Inflammatory macrophage (primary cell): ENCODE results near the gene PREP.

ENCODE experiments used
- DNase-seq, 2 donors: peaks; one replicate each; pipeline ENCODE4 v3.0.0-alpha.2; 2020 to 2022

Gene PREP

GRCh38 chr6:105391705-105392104 is 11.2 kb downstream of the PREP start:
- no peak for DNase-seq

- no peak for DNase-seq
Measured at GRCh38 chr6:105389543-105389942, 13.3 kb downstream of the PREP start.

- DNase-seq = peak; percentile 4 to 5
Measured at GRCh38 chr6:105388392-105388791, 14.5 kb downstream of the PREP start.

- no peak for DNase-seq
Measured at GRCh38 chr6:105384004-105384403, 18.9 kb downstream of the PREP start.

- no peak for DNase-seq
Measured at GRCh38 chr6:105382958-105383357, 19.9 kb downstream of the PREP start.

GRCh38 chr6:105382496-105382895 is 20.4 kb downstream of the PREP start:
- no peak for DNase-seq

GRCh38 chr6:105380634-105381033 is 22.2 kb downstream of the PREP start:
- DNase-seq = no peak

- DNase-seq = no peak
Measured at GRCh38 chr6:105375797-105376196, 27.1 kb downstream of the PREP start.

- DNase-seq = no peak
Measured at GRCh38 chr6:105374010-105374420, 28.9 kb downstream of the PREP start.

GRCh38 chr6:105373481-105373880 is 29.4 kb downstream of the PREP start:
- DNase-seq = no peak

- no peak for DNase-seq
Measured at GRCh38 chr6:105372849-105373182, 30.1 kb downstream of the PREP start.

GRCh38 chr6:105372142-105372848 is 30.6 kb downstream of the PREP start:
- DNase-seq = no peak

GRCh38 chr6:105370351-105370750 is 32.5 kb downstream of the PREP start:
- no peak for DNase-seq

- DNase-seq = no peak
Measured at GRCh38 chr6:105369145-105369544, 33.7 kb downstream of the PREP start.

GRCh38 chr6:105364243-105364642 is 38.6 kb downstream of the PREP start:
- DNase-seq = peak; percentile 49 to 70

GRCh38 chr6:105363100-105363754 is 39.7 kb downstream of the PREP start:
- no peak for DNase-seq

GRCh38 chr6:105359419-105360370 is 43.2 kb downstream of the PREP start:
- DNase-seq = no peak

GRCh38 chr6:105357165-105357564 is 45.7 kb downstream of the PREP start:
- DNase-seq = no peak

- no peak for DNase-seq
Measured at GRCh38 chr6:105352037-105352617, 50.8 kb downstream of the PREP start.

- DNase-seq = no peak
Measured at GRCh38 chr6:105348897-105349296, 54.0 kb downstream of the PREP start.

GRCh38 chr6:105346052-105346451 is 56.8 kb downstream of the PREP start:
- no peak for DNase-seq

GRCh38 chr6:105345506-105345905 is 57.4 kb downstream of the PREP start:
- DNase-seq = no peak

- DNase-seq = no peak
Measured at GRCh38 chr6:105344881-105345370, 58.0 kb downstream of the PREP start.
